ENCODE measurements around the gene NKD1. TPM values are rescaled to one million over a fixed set of nuclear protein-coding genes. Genes with fewer than 3 reads are reported as not detected.

The NKD1 gene
- polyA plus RNA-seq, 5 donors = 31.4 to 48.2 (median 34.6) TPM

GRCh38 chr16:50517450-50518252, 30.5 kb upstream of the NKD1 start:
- no peak for DNase-seq

GRCh38 chr16:50519001-50519400, 29.2 kb upstream of the NKD1 start:
- DNase-seq = no peak

DNA sequence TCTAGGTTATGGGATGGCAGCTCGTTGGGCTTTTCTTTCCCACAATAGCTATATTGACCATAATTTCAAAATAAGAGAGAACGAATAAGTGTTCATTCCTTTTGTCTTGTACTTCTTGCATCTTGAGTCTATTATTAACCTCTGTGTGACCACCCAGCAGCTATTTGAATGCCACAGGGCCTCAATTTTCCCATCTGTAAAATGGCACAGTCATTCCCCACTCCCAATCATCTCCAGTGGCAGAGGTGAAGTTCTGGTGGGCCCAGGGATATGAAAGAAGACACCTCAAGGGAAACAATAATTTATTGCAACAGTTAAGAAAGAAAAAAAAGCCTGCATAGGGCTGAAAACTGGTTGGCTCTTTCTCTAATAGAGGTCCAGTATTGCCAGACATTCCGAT, 28.6 kb upstream of the NKD1 start:
- DNase-seq = no peak

GRCh38 chr16:50520451-50521245, 27.5 kb upstream of the NKD1 start:
- DNase-seq = no peak

DNA sequence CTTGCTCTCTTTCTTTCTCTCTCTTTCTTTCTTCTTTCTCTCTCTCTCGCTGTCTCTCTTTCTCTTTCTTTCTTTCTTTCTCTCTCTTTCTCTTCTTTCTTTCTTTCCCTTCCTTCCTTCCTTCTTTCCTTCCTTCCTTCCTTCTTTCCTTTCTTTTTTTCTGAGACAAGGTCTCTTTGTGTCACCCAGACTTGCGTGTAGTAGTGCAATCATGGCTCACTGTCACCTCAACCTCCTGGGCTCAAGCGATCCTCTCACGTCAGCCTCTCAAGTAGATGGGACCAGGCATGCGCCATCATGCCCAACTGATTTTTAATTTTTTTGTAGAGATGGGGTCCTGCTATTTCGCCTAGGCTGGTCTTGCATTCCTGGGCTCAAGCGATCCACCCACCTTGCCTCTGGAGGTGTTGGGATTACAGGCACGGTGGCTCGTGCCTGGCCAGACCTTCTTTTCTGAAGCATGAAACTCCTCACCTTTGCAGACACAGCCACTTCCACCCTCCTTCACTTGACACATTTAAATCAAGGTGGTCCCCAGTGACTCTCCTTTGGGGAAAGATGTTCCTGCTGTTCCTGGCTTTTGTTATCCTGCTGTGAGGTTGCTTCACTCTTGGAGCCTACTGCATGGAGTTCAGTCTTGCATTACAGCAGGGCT, 26.8 kb upstream of the NKD1 start:
- DNase-seq = no peak

GRCh38 chr16:50522324-50522723, 25.9 kb upstream of the NKD1 start:
- DNase-seq = no peak

- no peak for DNase-seq
Observed at GRCh38 chr16:50523710-50524109, 24.5 kb upstream of the NKD1 start.

DNA sequence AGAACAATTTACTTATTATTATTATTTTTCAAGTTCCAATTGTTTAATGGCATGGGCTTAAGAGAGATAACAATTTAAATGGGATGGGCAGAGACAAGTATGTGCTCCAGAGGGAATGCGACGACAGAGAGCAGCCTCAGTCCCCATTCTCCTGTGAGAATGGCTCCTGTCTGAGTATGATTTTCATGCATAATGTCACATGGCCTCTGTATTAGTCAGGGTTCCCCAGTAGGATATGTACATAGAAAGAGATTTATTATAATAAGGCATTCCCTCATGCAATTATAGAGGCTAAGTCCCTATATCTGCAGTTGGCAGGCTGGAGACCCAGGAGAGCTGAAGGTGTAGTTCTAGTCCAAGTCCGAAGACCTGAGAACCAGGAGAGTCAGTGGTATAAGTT, 22.9 kb upstream of the NKD1 start:
- no peak for DNase-seq

- no peak for DNase-seq
Observed at GRCh38 chr16:50525716-50526115, 22.5 kb upstream of the NKD1 start.

GRCh38 chr16:50526249-50526648, 21.9 kb upstream of the NKD1 start:
- no peak for DNase-seq

GRCh38 chr16:50526796-50527195, 21.4 kb upstream of the NKD1 start:
- no peak for DNase-seq

- no peak for DNase-seq
Observed at GRCh38 chr16:50528820-50529219, 19.4 kb upstream of the NKD1 start.

DNA sequence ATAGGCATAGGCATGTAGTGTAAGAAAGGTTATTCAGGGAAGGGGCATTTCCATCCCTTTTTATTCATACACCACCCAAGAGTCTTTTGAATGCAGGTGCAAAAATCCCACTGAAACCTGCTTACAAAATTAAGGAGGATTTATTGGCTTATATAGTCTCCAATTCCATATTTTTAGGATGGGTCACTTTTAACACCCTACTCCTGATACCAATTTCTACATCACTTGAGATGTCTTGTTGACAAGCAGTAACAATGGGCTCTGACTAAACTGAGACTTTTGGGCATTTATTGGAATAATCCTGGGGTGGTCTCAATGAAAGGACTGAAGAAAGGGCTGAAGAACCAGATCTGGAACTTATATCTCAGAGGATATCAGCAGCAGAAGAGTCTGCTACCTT, 18.9 kb upstream of the NKD1 start:
- DNase-seq = no peak

DNA sequence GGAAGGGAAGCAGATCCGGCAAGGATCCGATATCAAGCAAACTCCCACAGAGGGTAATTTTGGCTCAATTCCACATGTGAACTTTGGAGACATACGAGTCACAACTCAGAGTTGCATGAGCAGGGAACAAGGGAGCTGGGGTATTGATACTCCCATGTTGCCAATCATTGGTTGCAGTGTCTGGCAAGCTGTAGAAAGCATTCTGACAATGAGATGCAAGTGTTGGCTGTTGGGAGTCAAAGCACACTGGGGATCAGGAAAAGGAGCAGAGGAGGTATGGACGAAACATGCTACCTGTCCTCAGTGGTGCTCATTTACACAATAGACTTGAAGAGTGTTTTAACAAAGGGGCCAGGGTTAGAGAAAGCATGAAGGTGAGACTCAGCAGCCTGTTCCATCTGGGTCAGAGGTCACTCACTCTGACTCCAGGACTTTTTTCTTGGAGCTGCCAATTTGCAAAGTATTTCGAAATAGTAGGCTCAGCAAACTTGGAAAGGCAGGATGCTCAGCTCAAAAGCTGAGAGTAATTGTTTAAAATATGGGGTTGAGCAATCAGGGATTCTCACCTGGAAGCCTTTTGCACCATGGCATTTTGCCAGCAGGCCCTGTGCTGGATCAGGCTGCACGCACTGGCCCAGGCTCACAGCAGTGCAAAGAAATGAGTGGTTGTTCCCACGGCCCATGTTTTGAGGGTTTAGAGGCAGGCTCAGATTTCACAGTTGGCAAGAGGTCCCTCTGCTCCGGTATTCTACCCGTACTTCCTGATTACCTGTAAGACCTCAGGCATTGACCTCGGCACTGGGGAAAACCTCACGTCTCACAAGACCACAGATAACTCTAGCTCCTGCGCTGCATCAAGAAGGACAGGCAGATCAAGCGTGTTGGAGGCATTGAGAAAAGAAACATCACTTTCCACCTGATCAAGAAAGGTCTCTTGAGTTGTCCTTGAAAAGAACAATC, 17.6 kb upstream of the NKD1 start:
- DNase-seq = peak in 1 of 2 donors; percentile 29

DNA sequence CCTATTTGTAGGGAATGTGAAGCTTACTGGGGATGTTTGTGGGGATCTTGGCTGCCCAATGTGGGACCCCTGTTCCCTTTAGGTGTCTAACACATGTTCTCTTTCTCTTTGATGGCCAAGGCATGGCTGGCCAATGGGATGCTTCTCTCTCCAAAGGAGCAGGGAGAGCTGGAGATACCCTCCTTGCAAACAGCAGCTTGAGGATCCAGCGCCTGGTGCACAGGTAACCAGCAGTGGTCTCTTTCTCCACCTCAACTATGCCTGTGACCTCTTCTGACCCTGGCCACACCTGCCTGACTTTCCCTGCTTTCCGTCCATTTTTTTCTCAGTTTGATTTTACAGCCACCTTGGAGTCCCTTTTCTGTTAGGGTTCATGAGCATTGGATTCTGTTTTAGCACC, 16.8 kb upstream of the NKD1 start:
- DNase-seq = no peak

DNA sequence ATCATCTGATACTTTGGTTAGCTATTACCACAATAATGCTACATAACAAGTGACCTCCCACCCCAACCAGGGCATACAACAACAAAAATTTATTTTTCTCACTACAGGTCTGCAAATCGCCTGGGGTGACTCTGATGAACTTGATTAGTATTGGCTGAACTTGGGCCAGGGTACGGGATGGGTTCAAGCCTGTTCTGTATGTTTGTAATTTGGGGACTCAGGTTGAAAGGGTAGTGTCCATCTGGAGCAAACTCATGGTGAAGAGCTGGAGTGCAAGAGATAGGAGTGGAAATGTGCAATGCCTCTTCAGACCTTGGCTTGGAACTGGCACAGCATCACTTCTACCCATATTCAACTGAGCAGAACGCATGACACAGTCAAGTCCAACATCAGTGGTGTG, 16.3 kb upstream of the NKD1 start:
- no peak for DNase-seq

DNA sequence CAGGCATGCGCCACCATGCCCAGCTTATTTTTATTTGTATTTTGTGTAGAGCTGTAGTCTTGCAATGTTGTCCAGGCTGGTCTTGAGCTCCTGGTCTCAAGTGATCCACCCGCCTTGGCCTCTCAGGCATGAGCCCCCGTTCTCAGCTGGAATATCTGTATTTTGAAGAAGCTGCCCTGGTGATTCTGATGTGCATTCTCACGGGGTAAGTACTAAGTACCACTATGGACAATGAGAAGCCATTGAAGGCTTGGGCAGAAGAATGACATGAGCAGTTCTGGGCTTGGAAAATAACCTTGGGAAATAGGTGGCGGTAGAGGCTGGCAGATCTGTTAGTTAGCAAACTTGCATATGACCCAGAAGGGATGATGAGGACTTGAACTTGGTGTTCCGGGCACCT, 15.6 kb upstream of the NKD1 start:
- no peak for DNase-seq

DNA sequence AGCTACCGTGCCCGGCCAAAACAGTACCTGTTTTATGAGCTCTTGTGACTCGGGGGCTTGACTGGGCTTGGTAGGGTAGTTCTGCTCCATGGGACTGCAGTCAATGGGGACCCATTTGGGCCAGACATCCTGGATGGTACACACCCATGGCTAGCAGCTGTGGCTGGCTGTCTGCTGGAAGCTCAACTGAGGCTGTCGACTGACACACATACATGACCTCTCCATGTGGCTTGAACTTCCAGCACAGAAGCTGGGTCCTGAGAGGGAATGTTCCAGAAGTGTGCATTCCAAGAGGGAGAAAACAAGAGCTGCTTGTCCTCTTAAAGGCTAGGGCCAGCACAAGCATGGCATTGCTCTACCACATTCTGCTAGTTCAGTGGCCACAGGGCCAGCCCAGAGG, 14.9 kb upstream of the NKD1 start:
- DNase-seq = no peak

DNA sequence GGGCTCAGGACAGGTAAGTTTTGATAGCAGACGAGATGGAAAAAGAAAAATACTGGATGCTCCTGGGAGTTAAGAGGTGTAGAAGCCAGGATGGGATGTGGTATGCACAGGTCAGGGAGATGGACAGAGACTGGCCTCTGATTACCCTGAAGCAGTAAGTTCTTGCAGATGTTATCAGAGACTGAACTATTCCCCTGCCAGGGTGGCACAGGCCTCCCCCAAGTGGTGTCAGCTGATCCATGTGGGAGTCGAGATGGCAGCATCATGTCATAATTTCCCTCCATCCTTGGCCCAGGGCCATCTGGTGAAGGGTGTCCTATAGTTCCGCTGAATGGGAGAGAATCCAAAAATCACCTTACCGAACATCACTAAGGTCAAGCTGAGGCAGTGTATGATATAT, 14.1 kb upstream of the NKD1 start:
- DNase-seq = no peak

- DNase-seq = no peak
Observed at GRCh38 chr16:50534556-50534955, 13.6 kb upstream of the NKD1 start.

DNA sequence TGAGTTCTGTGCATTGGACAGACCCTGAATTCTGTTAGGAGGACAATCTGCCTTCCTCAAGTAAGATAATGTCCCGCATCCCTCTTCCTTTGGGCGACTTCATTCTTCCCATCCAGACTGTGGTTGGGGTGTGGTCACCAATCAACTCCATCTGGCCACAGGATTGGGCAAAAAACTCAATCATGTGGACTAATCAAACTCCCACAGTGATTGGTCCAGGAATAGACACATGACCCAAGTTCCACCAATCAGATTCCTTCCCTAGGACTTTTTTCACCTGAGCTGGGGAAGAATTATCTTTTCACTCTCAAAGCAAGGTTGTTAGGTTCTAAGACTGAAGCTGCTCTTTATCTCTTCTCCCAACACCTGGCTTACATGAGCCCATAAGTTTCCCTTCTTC, 13.2 kb upstream of the NKD1 start:
- DNase-seq = no peak
